Nephron (organoid): ENCODE measurements around the gene EPO.
"Not testable (repeated sequence)": the region's sequence is repeated elsewhere in the genome, so short reads cannot be mapped to it uniquely, and the experiment has no call there.

ENCODE experiments used
- H3K27ac Mint-ChIP-seq, 3 experiments: 2 replicates each; pipeline ENCODE4 v1.8.0; 2020; ENCODE audit warnings: mixed read lengths in 3 of 3, mild to moderate bottlenecking in 2 of 3, moderate library complexity in 1 of 3
- H3K27me3 Mint-ChIP-seq: 2 replicates; pipeline ENCODE4 v1.8.0; 2021; ENCODE audit warnings: low read depth, mild to moderate bottlenecking, moderate library complexity, mixed read lengths
- H3K36me3 Mint-ChIP-seq: 2 replicates; pipeline ENCODE4 v1.8.0; 2020; ENCODE audit warnings: low read depth, mixed read lengths
- H3K4me1 Mint-ChIP-seq: 2 replicates; pipeline ENCODE4 v1.8.0; 2020; ENCODE audit warnings: mixed read lengths
- H3K4me3 Mint-ChIP-seq, 3 experiments: 2 replicates each; pipeline ENCODE4 v1.8.0; 2020; ENCODE audit warnings: mild to moderate bottlenecking in 3 of 3, mixed read lengths in 3 of 3, moderate library complexity in 2 of 3
- H3K9me3 Mint-ChIP-seq: 2 replicates; pipeline ENCODE4 v1.8.0; 2020; ENCODE audit warnings: mixed read lengths
- CTCF ChIP-seq, 3 experiments: fragments of 200-600 bp; sonication (generic); IDR thresholded peaks; one replicate each; pipeline ENCODE4 v1.5.0; 2021; ENCODE audit warnings: antibody characterized with exemption in 3 of 3; ENCODE audit not compliant: unreplicated experiment in 3 of 3

EPO gene

GRCh38 chr7:100744605-100745004, 24.3 kb downstream of the EPO start:
- no peak for TF ChIP-seq CTCF (IDR thresholded peaks at IDR 0.05; ENCODE audit: unreplicated experiment in 3 of 3)
- Mint-ChIP-seq H3K36me3 (peaks cover 9% of the 10 kb centered on the region), H3K27ac (no peak overlapping the region), H3K4me3 (no peak overlapping the region), H3K4me1 (no peaks in the 10 kb centered on the region), H3K9me3 (peaks cover 11% of the 10 kb centered on the region), H3K27me3 (peaks cover 3% of the 10 kb centered on the region)

DNA sequence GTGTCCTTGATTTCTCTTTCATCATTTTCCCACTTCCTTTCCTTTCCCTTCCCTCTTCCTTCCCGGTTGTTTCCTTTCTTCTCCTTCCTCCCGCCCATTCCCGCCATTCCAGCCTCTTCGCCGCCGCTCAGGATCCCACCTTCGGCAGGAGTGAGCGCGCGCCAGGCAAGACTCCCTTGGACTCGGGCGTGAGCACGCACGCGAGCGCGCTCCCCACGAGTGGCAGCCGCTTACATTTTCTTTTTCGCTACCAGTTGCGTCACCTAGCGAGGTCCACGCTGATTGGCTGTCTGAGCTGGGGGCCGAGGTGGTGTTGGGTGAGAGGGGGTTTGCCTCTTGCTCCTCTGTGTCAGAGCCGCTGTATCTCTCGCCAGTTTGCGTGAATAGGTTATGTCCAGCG, 24.9 kb downstream of the EPO start:
- no peak for TF ChIP-seq CTCF (IDR thresholded peaks at IDR 0.05; ENCODE audit: unreplicated experiment in 3 of 3)
- Mint-ChIP-seq H3K27ac (no peak overlapping the region), H3K4me3 (no peak overlapping the region), H3K36me3 (peaks cover 6% of the 10 kb centered on the region), H3K27me3 (peaks cover under 1% of the 10 kb centered on the region), H3K9me3 (peaks cover 8% of the 10 kb centered on the region), H3K4me1 (no peaks in the 10 kb centered on the region)

GRCh38 chr7:100752994-100753393, 32.7 kb downstream of the EPO start:
- no peak overlapping the region for H3K4me3 Mint-ChIP-seq
- peaks cover 33% of the 10 kb centered on the region for H3K27me3 Mint-ChIP-seq
- no peak overlapping the region for H3K27ac Mint-ChIP-seq
- TF ChIP-seq CTCF (IDR thresholded peaks at IDR 0.05; ENCODE audit: unreplicated experiment in 3 of 3): no peak
- no peaks in the 10 kb centered on the region for H3K36me3 Mint-ChIP-seq
- H3K4me1 Mint-ChIP-seq: no peaks in the 10 kb centered on the region
- H3K9me3 Mint-ChIP-seq: no peaks in the 10 kb centered on the region

DNA sequence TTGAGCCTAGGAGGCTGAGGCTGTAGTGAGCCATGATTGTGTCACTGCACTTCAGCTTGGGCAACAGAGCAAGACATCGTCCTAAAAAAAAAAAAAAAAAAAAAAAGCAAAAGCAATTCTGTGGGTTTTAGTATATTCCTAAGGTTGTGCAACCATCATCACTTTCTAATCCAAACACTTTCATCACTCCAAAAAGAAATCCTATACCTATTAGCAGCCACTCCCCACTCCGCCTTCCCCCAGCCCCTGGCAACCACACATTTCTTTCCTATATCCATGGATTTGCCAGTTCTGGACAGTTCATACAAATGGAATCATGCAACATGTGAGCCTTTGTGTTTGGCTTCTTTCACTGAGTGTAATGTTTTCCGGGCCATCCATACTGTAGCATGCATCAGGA, 33.5 kb downstream of the EPO start:
- TF ChIP-seq CTCF (IDR thresholded peaks at IDR 0.05; ENCODE audit: unreplicated experiment in 3 of 3): no peak
- no peaks in the 10 kb centered on the region for H3K36me3 Mint-ChIP-seq
- H3K9me3 Mint-ChIP-seq: no peaks in the 10 kb centered on the region
- H3K27ac Mint-ChIP-seq: no peak overlapping the region
- H3K4me1 Mint-ChIP-seq: no peaks in the 10 kb centered on the region
- no peak overlapping the region for H3K4me3 Mint-ChIP-seq
- peaks cover 33% of the 10 kb centered on the region for H3K27me3 Mint-ChIP-seq

- Mint-ChIP-seq H3K27me3 (peaks cover 8% of the 10 kb centered on the region), H3K27ac (no peak overlapping the region), H3K9me3 (no peaks in the 10 kb centered on the region), H3K36me3 (no peaks in the 10 kb centered on the region), H3K4me1 (no peaks in the 10 kb centered on the region), H3K4me3 (no peak overlapping the region)
- no peak for TF ChIP-seq CTCF (IDR thresholded peaks at IDR 0.05; ENCODE audit: unreplicated experiment in 3 of 3)
Observed at GRCh38 chr7:100759357-100760171, 39.3 kb downstream of the EPO start.

DNA sequence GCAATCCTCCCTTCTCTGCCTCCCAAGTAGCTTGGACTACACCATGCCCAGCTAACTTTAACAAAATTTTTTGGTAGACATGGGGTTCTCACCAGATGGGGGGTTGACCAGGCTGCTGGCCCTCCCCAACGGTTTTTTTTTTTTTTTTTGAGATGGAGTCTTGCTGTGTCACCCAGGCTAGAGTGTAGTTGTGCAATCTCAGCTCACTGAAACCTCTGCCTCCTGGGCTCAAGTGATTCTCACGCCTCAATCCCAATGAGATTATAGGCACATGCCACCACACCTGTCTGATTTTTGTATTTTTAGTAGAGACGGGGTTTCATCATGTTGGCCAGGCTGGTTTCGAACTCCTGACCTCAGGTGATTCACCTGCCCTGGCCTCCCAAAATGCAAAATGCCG, 42.6 kb downstream of the EPO start:
- not testable (repeated sequence) for H3K4me3 Mint-ChIP-seq, H3K9me3 Mint-ChIP-seq, H3K36me3 Mint-ChIP-seq, H3K4me1 Mint-ChIP-seq, H3K27ac Mint-ChIP-seq
- H3K27me3 Mint-ChIP-seq: peaks cover 20% of the 10 kb centered on the region
